Adrenal gland (tissue), 12 donors: ENCODE measurements around the gene NMU. TPM values are rescaled to one million over a fixed set of nuclear protein-coding genes. Genes with fewer than 3 reads are reported as not detected.

Experiments
- DNase-seq, 7 donors: peaks; one replicate each; pipeline ENCODE4 v3.0.0-alpha.2; 2019 to 2020
- H3K27ac ChIP-seq, 5 donors: fragments of 200-600 bp; sonication (generic) in 4 of 5; 1 replicate in 3 of 5; 2 replicates in 2 of 5; pipeline versions ENCODE4 v1.5.1 to v1.8.0; 2016 to 2020; ENCODE audit warnings: mild to moderate bottlenecking in 1 of 5
- H3K27me3 ChIP-seq: fragments of 200-600 bp; 2 replicates; pipeline ENCODE4 v1.8.0; 2021
- H3K36me3 ChIP-seq, 2 donors: fragments of 200-600 bp; replicated peaks in 1 of 2; 1 replicate in 1 of 2; 2 replicates in 1 of 2; pipeline versions ENCODE4 v1.5.1 to v1.8.0; 2018 to 2022
- H3K4me1 ChIP-seq, 2 donors: fragments of 200-600 bp; replicated peaks in 1 of 2; 1 replicate in 1 of 2; 2 replicates in 1 of 2; pipeline versions ENCODE4 v1.5.1 to v1.8.0; 2018 to 2021
- H3K4me3 ChIP-seq, 4 donors: fragments of 200-600 bp; sonication (generic) in 3 of 4; one replicate each; pipeline ENCODE4 v1.5.1; 2016 to 2018
- H3K9me3 ChIP-seq, 3 donors: fragments of 200-600 bp; sonication (generic) in 1 of 3; replicated peaks in 1 of 3; 1 replicate in 2 of 3; 2 replicates in 1 of 3; pipeline versions ENCODE4 v1.5.1 to v1.8.0; 2016 to 2021
- CTCF ChIP-seq, 6 experiments: fragments of 450-650 bp in 4 of 6; fragments of 200-600 bp in 2 of 6; sonication (generic) in 1 of 6; IDR thresholded peaks; 1 replicate in 5 of 6; 2 replicates in 1 of 6; pipeline versions ENCODE4 v1.5.1 to v1.8.0; 2016 to 2021; ENCODE audit warnings: antibody characterized with exemption in 6 of 6, mild to moderate bottlenecking in 2 of 6, moderate library complexity in 1 of 6
- POLR2A ChIP-seq, 2 donors: fragments of 450-650 bp; IDR thresholded peaks; one replicate each; pipeline ENCODE4 v1.6.1; 2017; ENCODE audit warnings: antibody characterized with exemption in 2 of 2, mild to moderate bottlenecking in 2 of 2, moderate library complexity in 1 of 2
- WGBS, 4 donors: extraction: QIAGEN DNeasy Blood & Tissue Kit in 2 of 4; methylation state at CpG; one replicate each; pipeline versions ENCODE4 v1.1.5 to v1.1.7; 2013 to 2017; 5-methylcytosine and 5-hydroxymethylcytosine counted together
- intact Hi-C, 2 donors: fragments of 100-400 bp; cut with DNase I; formaldehyde crosslinking; loops; one replicate each; pipeline versions ENCODE4 v1.14.1 to v1.15.0; 2022 to 2023
- polyA plus RNA-seq, 3 donors: library from polyadenylated mRNA; stranded (reverse); fragments of 200-250 nt in 2 of 3; fragments of 350-450 nt in 1 of 3; fragmentation: Illumina TruSeq in 1 of 3; extraction: RNeasy Lipid Tissue Mini Kit (QIAGEN cat#74804) in 1 of 3; gene quantifications; one replicate each; pipeline ENCODE4 v1.2.3, GENCODE V29; 2013 to 2014
- total RNA-seq, 9 donors: library from RNA; depleted of rRNA in 4 of 9; stranded (reverse); fragments of >200 nt in 4 of 9; fragments of 120-200 nt in 1 of 9; fragmentation: NEBNext Ultra II Directional in 1 of 9; extraction: Animal tissue kit (Norgen Biotek cat#: 25700) in 1 of 9; gene quantifications; one replicate each; pipeline versions ENCODE4 v1.1.0 to v1.2.4, GENCODE V29; 2013 to 2023
- donor health status: healthy with polysubstance abuse.
- donor health status: Bipolar disorder and iron deficiency.
- donor health status: DM: yes; HTN: yes; CAD: no.
- donor health status: DM: no; HTN: no; CAD: no.
- donor health status: DM: no; HTN: no; CAD: no.
- donor health status: DM: yes; HTN: yes; CAD: no.

The NMU gene
- total and polyA plus RNA-seq, 12 donors: 0.24 to 0.99 (median 0.39) TPM; not detected in 7

GRCh38 chr4:55578341-55579010 is 57.6 kb downstream of the NMU start:
- DNase-seq: no peak
- Histone ChIP-seq H3K9me3 (peaks cover 0 to 16% (median 0%) of the 10 kb centered on the region in 3 donors), H3K36me3 (no peaks in the 10 kb centered on the region), H3K4me3 (no peak overlapping the region), H3K4me1 (no peaks in the 10 kb centered on the region), H3K27me3 (no peaks in the 10 kb centered on the region), H3K27ac (no peak overlapping the region)
- intact Hi-C loops: no loop called here
- no peak for TF ChIP-seq POLR2A (IDR thresholded peaks at IDR 0.05)
- TF ChIP-seq CTCF (IDR thresholded peaks at IDR 0.05): no peak

- intact Hi-C loops: no loop called here
- no peak overlapping the region for H3K4me3 ChIP-seq
- 61 to 79% (median 72%) methylated on average over 1 of the region's 1 CpG for WGBS, 4 donors
- no peaks in the 10 kb centered on the region for H3K4me1 ChIP-seq
- no peaks in the 10 kb centered on the region for H3K36me3 ChIP-seq
- peaks cover 0 to 16% (median 0%) of the 10 kb centered on the region in 3 donors for H3K9me3 ChIP-seq
- no peak for DNase-seq
- no peak overlapping the region for H3K27ac ChIP-seq
- no peaks in the 10 kb centered on the region for H3K27me3 ChIP-seq
- TF ChIP-seq POLR2A (IDR thresholded peaks at IDR 0.05) (no peak), CTCF (IDR thresholded peaks at IDR 0.05) (no peak)
These were observed 60.6 kb downstream of the NMU start for GRCh38 chr4:55575513-55575912.

GRCh38 chr4:55574252-55574651 is 61.8 kb downstream of the NMU start:
- Histone ChIP-seq H3K4me3 (no peak overlapping the region), H3K27ac (no peak overlapping the region), H3K9me3 (peaks cover 0 to 16% (median 0%) of the 10 kb centered on the region in 3 donors), H3K27me3 (no peaks in the 10 kb centered on the region), H3K36me3 (no peaks in the 10 kb centered on the region), H3K4me1 (no peaks in the 10 kb centered on the region)
- 55 to 79% (median 69%) methylated on average over 1 of the region's 1 CpG for WGBS, 4 donors
- intact Hi-C loops: no loop called here
- TF ChIP-seq CTCF (IDR thresholded peaks at IDR 0.05): no peak
- no peak for TF ChIP-seq POLR2A (IDR thresholded peaks at IDR 0.05)
- no peak for DNase-seq

- H3K36me3 ChIP-seq: no peaks in the 10 kb centered on the region
- TF ChIP-seq CTCF (IDR thresholded peaks at IDR 0.05) (no peak), POLR2A (IDR thresholded peaks at IDR 0.05) (no peak)
- no peak for DNase-seq
- WGBS, 4 donors: 71 to 87% (median 78%) methylated on average over 3 of the region's 3 CpGs
- H3K9me3 ChIP-seq: peaks cover 0 to 16% (median 0%) of the 10 kb centered on the region in 3 donors
- H3K4me3 ChIP-seq: no peak overlapping the region
- H3K4me1 ChIP-seq: no peaks in the 10 kb centered on the region
- H3K27me3 ChIP-seq: no peaks in the 10 kb centered on the region
- intact Hi-C loops: no loop called here
- no peak overlapping the region for H3K27ac ChIP-seq
These were observed 64.3 kb downstream of the NMU start for GRCh38 chr4:55571806-55572205.
